ENCODE results near the gene GNB1.

DNA sequence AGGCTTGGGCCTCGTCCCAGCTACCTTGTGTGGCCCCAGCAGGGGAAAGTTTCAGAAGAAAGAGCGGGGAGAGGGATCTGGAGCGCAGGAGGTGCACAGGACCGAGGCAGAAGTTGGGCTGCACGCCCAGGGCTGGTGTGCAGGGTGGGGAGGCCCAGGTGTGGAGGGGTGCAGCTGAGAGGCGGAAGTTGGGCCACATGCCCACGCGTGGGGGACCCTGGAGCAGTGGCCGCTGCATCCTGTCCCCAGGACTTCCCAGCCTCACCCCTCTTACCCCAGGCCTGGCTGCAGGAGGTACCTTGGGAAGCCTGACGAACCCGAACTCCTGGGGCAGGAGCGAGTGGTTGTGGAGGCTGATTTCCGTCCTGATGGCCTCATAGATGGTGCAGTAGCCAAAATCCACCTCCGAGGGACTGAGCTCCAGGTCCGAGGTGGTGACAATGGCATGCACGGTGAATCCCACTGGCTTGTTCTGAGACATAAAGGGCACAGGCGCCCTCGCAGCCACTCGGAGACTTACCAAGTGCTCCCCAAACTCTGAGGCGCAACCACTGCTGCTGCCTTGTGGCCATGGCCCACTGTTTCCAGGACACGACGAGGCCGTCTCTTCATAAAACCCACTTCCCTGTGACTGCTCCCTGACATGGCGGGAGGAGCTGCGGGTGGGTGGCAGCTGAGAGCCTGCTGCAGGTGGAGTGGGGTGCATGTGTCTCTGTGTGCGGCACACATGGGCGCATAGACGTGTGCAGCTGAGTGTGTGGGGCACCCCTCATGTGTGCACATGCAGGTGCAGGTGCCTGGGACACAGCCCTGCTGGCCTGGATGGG is 48.6 kb upstream of the GNB1 start:
- TF ChIP-seq, protein P1, sequence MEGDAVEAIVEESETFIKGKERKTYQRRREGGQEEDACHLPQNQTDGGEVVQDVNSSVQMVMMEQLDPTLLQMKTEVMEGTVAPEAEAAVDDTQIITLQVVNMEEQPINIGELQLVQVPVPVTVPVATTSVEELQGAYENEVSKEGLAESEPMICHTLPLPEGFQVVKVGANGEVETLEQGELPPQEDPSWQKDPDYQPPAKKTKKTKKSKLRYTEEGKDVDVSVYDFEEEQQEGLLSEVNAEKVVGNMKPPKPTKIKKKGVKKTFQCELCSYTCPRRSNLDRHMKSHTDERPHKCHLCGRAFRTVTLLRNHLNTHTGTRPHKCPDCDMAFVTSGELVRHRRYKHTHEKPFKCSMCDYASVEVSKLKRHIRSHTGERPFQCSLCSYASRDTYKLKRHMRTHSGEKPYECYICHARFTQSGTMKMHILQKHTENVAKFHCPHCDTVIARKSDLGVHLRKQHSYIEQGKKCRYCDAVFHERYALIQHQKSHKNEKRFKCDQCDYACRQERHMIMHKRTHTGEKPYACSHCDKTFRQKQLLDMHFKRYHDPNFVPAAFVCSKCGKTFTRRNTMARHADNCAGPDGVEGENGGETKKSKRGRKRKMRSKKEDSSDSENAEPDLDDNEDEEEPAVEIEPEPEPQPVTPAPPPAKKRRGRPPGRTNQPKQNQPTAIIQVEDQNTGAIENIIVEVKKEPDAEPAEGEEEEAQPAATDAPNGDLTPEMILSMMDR (IDR thresholded peaks at IDR 0.05), result no peak
- TF ChIP-seq POLR2A (IDR thresholded peaks at IDR 0.05), result no peak

Measured in upper lobe of left lung (tissue), 4 donors.